GM19397 (cell line): ENCODE measurements around the gene INTS15.
"Not testable (repeated sequence)": the region's sequence is repeated elsewhere in the genome, so short reads cannot be mapped to it uniquely, and the experiment has no call there.

Experiments used
- ATAC-seq: cut with Tn5 transposase; IDR thresholded peaks from one replicate; pipeline ENCODE4 v1.9.1; 2021; ENCODE audit warnings: mild to moderate bottlenecking, moderate library complexity; ENCODE audit not compliant: unreplicated experiment

INTS15 gene

DNA sequence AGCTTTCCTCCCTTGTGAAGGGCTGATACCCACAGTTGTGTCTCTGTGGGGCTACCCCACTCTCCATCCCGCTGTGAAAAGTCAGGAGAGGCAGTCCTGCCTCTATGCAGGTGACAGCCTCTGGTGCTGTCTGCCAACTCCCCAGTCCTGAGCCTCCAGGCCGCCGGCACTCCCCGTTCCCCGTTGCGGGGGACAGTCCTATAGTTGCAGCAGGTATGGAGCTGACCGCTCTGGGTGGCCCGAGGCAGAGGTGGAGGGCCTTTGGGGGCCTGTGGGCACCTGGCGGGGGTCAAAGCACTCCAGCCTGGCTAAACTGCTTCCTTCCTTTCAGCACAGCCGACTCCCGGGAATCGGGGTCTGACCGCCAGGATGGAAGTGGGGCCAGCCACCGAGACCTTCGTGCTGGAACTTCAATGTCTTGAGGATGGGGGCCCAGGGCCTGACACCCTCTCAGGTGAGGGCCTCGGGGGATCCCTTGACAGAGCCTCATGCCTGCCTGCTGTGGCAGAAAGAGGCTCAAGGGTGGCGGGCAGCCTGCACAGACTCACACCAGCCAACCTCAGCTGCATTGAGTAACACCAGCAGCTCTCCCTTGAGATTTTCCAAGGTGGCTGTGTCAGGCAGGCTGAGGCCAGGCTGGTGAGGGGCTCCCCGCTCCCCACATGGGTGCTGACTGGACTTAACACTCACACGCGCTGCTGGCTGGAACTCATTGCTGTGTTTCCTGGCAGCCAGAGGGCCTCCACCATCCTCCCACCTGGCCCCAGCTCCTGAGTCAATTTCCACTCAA, 27.2 kb downstream of the INTS15 start:
- ATAC-seq, result no peak

DNA sequence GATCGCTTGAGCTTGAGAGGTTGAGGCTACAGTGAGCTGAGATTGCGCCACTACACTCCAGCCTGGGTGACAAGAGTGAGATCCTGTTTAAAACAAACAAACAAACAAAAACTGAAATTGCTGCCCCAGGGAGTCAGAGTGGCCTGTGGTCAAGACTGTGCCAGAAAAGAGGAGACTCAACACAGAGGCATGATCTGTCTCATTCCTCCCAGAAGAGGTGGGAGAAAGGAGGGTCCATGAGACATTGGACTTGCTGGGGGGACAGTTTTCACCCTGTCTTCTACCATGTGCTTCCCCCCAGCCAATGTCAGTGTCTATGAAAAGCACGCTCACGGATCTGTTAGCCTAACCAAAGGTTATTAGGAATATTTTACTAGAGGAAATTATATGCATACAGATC, 28.8 kb downstream of the INTS15 start:
- no peak for ATAC-seq

DNA sequence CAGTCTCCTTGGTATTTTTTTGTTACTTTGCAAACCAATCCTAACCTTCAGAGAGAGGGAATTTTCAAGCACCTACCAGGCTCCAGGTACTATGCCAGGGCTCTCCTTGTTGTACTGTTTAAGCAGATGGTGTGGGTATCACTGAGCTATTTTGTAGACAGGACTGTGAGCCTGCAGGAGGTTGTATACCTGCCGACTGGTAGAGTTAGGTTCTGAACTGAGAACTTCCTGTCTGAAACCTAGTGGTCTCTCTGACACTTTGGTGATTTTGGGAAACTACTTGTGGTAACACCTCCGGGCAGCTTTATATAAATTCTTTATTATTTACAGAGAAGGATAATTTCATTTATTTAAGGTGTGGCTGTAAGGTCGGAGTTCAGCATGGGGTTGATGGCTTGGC, 30.1 kb downstream of the INTS15 start:
- ATAC-seq, result no peak

DNA sequence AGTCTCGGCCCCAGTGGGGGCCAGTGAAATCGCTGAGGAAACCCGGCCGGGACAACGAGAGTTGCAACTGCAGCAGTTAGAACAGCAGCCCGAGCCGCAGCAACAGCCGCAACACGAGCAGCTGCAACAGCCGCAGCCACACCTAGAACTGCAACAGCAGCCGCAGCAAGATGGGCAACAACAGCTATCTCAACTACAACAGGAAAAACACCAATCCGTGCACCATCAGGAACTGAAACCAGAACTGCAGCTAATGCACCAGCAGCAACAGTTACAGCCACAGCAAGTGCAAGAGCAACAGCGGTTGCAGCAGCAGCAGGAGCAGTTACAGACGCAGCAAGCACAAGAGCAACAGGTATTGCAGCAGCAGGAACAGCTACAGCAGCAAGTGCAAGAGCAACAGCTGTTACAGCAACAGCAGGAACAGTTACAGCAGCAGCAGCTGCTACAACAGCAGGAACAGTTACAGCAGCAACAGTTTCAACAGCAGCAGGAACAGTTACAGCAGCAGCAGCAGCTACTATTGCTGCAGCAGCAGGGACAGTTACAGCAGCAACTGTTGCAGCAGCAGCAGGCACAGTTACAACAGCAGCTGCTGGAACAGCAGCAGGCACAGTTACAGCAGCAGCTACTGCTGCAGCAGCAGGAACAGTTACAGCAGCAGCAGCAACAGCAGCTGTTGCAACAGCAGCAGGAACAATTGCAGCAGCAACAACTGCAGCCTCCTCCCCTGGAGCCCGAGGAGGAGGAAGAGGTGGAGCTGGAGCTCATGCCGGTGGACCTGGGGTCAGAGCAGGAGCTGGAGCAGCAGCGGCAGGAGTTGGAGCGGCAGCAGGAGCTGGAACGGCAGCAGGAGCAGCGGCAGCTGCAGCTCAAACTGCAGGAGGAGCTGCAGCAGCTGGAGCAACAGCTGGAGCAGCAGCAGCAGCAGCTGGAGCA, 31.6 kb downstream of the INTS15 start:
- no peak for ATAC-seq

DNA sequence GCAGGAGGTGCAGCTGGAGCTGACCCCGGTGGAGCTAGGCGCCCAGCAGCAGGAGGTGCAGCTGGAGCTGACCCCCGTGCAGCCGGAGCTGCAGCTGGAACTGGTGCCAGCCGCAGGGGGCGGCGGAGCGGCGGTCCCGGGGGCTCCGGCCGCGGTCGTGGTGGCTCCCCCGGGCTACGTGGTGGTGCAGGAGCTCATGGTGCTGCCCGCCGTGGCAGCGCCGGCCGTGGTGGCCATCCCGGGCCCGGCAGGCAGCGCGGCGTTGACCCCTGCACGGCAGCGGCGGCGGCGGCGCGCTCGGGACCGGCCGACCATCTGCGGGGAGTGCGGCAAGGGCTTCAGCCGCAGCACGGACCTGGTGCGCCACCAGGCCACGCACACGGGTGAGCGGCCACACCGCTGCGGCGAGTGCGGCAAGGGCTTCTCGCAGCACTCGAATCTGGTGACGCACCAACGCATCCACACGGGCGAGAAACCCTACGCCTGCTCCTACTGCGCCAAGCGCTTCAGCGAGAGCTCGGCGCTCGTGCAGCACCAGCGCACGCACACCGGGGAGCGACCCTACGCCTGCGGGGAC, 32.4 kb downstream of the INTS15 start:
- ATAC-seq, result no peak

DNA sequence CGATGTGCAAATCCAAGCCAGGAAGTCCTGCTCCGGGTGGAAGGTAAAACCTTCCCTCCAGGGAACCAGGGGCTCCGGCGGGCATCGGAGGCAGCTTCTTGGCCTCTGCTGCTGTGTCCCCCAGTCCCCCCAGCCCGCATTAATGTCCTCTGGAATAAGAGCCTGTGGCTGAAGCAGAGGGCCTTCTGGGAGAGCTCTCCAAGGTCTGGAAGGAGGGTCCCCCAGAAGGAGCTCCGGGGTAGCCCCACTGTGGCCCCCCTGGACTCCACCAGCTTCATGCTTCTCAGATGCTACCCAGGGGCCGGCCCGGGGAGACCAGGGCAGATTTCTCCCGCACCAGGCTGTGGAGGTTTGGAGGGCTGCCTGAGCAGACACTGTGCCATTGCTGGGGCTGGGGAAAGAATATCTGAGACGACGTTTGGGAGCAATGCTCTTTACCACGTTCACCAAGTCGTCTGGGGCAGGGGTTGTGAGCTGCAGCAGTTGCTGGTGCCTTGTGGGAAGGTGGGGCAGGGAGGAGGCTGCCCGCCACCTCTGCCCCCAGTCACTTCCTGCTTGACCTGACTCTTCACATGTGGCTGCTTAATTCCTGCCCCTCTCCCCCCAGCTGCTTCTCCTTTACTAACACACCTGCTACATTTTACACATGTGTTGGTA, 33.9 kb downstream of the INTS15 start:
- no peak for ATAC-seq

DNA sequence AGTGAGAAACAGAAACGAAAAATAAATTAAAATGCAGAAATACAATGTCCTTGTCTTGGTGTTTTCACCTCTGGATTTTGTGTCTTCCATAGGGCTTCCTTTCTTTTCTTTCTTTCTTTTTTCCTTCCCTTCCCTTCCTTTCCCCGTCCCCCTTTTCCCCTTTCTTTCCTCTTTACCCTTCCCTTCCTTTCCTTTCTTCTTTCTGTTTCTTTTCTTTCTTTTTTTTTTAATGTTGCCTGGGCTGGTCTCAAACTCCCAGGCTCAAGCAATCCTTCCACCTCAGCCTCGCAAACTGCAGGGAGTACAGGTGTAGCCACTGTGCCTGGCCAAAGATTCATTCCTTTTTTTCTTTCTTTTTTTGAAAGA, 34.4 kb downstream of the INTS15 start:
- ATAC-seq, result no peak

DNA sequence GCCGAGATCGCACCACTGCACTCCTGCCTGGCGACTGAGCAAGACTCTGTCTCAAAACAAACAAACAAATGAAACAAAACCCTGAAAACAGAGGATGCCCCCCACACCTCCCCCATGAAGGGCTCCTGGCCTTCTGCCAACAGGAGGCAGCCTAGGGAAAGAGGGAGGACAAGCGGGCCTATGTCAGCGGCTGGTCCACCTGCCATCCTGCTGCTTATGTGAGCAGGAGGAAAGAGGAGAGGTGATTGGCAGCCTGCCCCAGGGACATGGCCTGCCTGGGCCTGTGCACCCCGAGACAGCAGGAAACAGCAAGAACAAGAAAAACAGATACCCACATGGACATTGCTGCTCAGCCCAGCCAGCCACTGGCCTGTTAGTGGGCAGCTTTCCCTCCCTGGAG, 38.2 kb downstream of the INTS15 start:
- ATAC-seq, result no peak

DNA sequence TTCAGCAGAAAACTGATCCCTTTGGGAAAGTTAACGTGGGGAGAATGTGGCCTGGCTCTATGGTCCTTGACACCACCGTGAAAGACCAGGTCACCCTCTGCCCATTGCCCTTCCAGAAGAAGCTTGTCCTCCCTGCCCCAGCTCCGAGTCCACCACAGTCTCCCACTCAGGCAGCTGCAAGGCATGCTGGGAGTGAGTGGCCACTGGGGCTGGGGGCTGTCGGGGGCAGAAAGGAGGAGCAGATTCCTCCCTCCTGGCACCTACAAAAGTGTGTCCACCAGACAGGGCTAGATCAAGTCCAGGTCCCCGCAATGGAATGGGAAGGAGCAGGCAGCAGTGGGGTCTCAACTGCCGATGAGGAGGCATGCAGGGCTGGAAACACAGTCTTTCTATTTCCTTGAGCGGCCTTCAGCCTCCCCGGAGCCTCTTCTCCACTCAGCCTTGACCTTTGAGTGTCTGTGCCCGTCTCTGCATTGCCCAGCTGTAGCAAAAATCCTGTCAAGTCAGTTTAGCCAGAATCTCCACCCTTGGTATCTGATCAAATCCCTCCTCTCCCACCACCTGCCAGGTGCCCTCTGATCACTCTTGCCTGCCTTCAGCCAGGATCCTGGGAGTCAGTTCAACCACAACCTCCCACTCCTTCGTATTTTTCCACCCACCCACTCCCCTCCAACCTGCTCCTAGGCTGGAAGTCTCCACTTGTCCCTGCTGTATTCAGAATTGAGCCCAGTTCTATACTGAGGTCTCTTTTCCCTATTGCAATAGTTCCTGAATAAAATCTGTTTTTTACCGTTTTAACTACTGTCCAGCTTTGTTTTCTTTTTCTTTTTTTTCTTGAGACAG, 40.4 kb downstream of the INTS15 start:
- ATAC-seq, result no peak

DNA sequence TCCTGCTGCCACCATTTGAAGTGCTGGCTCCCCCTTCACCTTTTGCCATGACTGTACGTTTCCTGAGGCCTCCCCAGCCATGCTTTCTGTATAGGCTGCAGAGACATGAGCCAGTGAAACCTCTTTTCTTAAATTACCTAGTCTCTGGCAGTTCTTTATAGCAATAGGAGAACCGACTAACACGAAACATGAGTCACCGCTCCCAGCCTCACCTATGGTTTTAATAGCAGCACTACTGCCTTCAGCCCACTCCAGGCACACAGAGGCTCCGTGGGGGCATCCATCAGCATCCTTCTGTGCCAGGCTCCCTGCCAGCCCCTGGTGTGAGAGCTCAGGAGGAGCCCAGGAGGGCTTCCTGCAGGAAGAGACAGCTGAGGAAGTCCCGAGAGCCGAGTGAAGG, 41.8 kb downstream of the INTS15 start:
- no peak for ATAC-seq

DNA sequence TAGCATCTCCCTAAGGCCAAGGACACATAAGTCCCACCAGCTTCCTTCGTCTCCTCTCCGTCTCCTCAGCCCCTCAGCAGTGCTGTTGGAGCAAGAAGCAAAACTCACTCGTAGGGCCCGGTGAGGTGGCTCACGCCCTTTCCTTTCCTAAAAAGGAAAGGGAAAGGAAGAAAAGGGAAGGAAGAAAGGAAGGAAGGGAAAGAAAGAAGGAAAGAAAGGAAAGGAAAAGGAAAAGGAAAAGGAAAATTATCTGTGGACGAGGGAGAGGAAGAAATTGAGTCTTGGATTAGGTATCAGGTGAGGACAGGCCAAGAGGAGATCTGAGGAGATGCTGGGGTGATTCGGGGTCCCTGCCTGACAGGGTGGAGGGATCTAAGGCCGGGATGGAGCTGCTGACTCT, 44.2 kb downstream of the INTS15 start:
- ATAC-seq, result no peak

DNA sequence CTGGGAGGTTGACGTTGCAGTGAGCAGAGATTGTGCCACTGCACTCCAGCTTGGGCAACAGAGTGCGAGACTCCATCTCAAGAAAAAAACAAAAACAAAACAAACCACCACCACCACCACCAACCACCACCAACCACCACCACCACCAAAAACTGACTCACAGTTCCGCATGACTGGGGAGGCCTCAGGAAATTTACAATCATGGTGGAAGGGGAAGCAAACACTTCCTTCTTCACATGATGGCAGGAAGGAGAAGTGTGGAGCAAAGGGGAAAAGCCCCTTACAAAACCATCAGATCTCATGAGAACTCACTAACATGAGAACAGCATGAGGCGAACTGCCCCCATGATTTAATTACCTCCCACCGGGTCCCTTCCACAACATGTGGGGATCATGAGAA, 45.1 kb downstream of the INTS15 start:
- not testable (repeated sequence) for ATAC-seq

DNA sequence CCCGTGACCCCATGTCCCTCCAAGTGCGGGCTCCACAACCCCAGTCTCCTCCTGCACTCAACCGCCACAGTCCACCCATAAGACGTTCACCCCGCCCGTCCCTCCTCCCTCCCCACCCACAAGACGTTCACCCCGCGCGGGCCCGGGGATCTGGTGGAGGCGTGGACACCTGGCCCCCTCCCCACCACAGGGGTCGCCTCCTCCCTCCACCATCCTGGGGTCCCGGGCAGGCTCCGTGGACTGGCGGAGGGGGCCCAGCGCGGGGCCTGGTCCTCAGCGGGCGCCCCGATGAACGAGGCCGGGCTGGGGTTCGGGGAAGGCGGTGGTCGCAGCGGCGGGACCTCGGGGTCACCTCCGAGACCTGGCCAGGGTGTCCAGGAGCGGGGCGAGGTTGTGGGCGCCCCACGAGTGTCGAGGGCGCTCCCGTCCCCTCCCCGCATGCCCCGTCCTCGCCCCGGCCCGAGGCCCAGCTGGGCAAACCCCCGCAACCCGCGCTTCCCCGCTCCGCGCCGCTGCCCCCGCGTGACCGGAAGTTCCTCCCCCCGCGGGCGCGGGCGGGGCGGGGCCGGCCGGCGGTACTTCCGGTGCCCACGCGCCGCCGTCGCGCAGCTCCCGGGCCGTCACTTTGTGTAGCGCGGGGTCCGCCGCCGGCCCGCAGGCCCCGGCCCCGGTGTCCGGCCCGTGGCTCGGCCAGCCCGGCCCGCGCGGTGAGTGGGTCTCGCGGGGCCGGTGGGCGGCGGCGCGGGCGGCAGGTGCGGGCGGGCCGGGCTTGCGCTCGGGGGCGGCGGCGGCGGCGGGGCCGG, 47.1 kb downstream of the INTS15 start, which contains the start of gene ZNF316:
Gene ZNF316, plus strand, starts transcription at position 578 of the 803 bp plus-strand sequence. CDS start 5,092 bp downstream, outside the sequence.
- ATAC-seq, result peak; percentile 66

DNA sequence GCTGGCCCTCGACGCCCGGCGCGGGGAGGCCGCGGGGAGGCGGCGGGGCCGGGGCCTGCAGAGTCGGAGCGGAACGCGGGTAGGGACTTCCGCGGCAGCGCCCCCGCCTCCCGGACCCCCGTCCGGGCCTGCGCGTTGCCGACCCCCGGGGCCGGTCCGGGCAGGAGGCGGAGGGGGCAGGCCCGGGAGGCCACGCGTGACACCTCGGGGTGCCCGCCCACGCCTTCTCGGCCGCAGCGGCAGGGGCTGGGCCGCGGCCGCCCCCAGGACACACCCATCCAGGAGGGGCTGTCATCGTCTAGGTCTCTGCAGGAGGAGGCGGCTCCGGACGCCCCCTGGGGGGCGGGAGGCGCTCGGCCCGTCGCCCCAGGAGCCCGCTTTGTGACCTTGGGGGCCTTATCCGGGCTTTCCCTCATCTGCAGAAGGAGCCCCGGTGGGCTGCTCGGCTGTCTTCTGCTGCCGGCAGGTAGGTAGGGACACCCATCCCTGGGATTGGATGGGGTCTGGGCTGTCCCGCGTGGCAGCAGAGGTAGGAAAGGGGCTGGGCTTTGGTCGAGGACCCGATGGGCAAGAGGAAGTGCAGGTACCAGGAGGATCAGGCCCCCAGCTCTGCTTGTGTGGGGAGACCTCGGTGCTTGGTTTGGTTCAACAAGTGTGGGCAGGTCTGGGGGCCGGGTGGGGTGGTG, 47.9 kb downstream of the INTS15 start:
- ATAC-seq, result peak; percentile 82

DNA sequence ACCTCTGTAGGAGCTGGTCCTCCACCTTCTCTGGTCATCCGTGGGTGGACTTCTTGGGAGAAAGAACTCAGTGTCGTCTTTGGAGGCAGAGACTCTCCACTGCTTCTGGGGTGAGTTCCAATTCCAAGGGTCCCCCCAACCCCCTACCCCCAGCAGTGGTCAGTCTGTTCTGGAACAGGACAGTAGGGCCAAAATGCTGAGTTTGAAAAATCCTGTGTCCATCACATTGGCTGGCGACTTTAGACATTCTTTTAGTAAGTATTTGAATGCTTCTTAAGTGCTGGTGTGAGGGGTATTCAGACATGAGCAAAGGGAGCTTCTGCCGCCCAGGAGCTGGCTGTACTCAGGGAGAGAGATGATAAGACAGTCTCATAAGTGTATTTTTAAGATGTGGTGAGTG, 49.2 kb downstream of the INTS15 start:
- no peak for ATAC-seq

DNA sequence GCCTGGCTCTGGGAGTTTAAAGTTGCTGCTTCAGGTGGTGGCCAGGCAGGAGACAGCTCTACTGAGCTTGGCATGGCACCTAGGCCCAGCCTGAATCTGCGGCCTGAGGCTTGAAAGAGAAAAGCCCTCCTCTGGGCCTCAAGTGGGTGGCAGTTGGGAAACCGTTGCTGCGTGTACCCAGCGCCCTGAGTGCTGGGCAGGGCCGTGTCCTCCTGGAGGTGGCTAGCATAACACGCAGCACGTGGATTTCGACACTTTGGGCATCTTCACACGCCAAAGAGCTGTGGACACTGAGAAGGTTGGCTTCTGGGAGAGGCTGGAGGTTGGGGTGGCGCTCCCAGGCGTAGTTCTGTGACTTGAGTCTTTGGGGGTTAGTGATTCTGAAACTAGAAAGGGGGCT, 49.8 kb downstream of the INTS15 start:
- no peak for ATAC-seq

DNA sequence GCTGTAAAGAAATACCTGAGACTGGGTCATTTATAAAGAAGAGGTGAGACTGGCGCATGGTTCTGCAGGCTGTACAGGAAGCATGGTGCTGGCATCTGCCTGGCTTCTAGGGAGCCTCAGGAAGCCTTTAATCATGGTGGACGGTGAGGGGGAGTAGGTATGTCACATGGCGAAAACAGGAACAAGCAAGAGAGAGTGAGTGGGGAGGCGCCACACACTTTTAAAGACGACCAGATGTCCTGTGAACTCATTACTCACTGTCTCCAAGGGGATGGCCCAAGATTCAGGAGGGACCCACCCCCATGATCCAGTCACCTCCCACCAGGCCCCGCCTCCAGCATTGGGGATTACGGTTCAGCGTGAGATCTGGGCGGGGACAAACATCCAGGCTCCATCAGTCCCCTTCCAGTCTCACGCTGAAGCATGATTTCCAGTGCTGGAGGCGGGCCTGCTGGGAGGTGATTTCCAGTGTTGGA, 50.5 kb downstream of the INTS15 start:
- no peak for ATAC-seq

DNA sequence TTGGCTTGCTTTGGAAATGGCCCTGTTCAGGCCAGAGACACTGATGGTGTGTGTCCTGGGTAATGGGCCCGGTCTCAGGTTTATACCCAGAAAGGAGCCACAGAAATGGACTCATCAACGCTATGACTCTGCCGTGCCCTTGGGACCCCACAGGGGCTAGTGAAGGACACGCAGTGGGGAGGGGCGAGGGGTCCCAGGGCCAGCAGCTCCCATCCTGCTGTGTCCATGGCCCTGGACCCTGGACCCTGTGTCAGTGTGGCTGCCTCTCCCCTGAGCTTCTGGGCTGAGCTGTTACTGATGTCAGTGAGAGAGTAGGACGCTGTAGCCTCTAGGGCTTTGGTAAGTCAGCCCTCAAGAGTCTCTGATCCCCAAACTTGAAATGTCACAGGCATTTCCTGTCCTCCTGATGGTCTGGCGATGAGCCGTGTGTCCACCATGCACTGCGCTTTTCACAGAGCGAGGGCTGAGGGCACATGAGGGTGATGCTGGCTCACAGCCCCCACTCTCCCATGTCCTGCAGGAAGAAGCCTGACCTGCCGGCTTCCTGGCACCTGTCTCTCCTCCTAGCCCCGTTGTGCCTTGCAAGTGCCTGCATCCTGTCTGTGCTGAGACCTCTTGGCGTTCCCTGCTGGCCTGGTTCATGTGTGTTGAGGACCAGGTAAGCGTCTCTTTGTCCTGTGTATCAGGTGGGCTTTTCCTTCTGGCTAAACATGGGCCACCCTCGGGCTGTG, 51.6 kb downstream of the INTS15 start:
- ATAC-seq, result no peak
